ENCODE measurements around the gene NPLOC4. TPM values are rescaled to one million over a fixed set of nuclear protein-coding genes. Genes with fewer than 3 reads are reported as not detected.
A peak's percentile ranks its signal among the peaks of the same experiment; 100 is the strongest.

NPLOC4 gene
- total and polyA plus RNA-seq, 2 of the 13 experiments (the other 11 are each of a cell fraction or from before 2014, with no cell fraction given) = 57.0 to 97.0 TPM

DNA sequence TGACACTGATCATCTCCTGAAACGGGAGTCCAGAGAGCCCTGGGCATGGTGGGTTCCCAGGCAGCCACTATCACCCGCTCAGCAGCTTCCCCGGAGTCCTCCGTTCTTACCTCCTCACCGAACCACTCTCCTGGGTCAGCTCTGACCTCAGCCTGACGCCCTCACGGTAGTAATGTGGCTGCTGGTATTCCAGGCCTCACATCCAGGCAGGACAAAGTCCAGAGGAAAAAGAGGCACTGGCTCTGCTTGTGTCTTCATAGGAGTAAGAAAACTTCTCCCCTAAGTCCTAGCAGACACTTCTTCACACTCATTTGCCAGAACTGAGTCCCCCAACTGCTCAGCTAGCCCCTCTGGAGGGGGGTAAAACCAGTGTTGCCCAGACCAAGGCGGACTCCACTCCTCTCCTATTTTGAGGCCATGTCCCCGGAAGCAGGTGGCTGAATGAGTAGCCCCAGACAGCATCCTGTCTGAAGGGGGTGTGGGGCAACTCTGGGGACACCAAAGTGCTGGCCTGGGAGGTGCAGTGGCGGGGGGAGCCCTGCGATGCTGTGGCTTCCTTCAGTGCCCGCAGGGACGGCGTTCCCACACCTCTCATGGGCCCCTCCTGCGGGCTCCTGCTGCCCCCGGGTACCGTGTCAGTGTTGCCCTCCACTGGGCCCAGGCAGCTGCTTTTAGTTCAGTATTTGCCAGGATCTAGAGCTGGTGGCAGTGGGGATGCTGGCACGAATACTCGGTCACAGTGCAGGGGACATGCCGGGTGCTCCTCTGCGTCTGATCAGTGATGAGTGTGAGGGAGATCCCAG lies 103.4 kb downstream of the NPLOC4 start (continued):
- TF ChIP-seq, protein P1, sequence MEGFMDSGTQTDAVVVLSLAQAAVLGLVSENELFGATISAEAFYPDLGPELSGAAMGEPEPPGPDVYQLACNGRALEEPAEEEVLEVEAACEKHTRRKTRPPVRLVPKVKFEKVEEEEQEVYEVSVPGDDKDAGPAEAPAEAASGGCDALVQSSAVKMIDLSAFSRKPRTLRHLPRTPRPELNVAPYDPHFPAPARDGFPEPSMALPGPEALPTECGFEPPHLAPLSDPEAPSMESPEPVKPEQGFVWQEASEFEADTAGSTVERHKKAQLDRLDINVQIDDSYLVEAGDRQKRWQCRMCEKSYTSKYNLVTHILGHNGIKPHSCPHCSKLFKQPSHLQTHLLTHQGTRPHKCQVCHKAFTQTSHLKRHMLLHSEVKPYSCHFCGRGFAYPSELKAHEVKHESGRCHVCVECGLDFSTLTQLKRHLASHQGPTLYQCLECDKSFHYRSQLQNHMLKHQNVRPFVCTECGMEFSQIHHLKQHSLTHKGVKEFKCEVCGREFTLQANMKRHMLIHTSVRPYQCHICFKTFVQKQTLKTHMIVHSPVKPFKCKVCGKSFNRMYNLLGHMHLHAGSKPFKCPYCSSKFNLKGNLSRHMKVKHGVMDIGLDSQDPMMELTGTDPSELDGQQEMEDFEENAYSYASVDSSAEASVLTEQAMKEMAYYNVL (CRISPR knock-in tag; IDR thresholded peaks at IDR 0.05; ENCODE audit: borderline replicate concordance) = 0 out of 2 replicates have a peak, but pooled peaks have one; percentile 21
- TF ChIP-seq KDM2A (CRISPR knock-in tag; IDR thresholded peaks at IDR 0.05; ENCODE audit: borderline replicate concordance, low read depth) (peak; percentile 48; the same call in 1 of the 2 replicates), TEAD3 (CRISPR knock-in tag; optimal IDR thresholded peaks at IDR 0.05; ENCODE audit: borderline replicate concordance) (peak; percentile 37), AKAP8 (CRISPR knock-in tag; IDR thresholded peaks at IDR 0.05) (no peak), POLR2G (IDR thresholded peaks at IDR 0.05; ENCODE audit: low read depth, low read length) (peak; percentile 36; the same call in 1 of the 2 replicates), HNF4A (CRISPR knock-in tag; IDR thresholded peaks at IDR 0.05) (peak; percentile 42; the same call in 1 of the 2 replicates)

DNA sequence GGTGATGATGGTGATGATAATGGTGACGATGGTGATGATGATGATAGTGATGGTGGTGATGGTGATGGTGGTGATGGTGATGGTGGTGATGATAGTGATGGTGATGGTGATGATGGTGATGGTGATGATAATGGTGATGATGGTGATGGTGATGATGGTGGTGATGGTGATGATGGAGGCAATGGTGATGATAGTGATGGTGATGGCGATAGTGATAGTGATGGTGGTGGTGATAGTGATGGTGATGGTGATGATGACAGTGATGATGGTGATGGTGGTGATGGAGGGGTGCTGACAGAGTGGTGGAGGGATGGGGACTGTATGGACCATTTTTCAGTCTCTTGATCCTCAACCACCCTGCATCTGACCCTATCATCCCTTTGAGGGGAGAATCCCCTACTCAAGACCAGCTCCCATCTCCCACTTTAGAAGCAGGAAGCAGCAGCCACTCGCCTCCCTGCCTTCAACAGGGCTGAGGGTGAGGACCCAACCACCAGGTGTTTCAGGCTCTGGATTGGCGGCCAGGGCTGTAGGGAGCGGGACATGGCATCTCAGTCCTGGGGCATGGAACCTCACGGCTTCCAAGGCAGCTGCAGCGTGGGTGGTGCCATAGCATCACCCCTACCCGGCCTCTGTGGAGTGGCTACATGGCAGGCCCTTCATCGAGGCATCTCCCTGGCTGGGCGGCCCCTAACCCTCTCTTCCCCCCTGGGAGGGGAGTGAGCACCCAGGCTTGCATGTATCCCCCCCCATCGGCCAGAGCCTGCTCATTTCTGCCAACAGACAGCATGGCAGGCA lies 104.2 kb downstream of the NPLOC4 start:
- DNase-seq (ENCODE audit: low spot score) (no peak), ATAC-seq (no peak), FAIRE-seq (no peak)
- H4K20me1 ChIP-seq (ENCODE audit: insufficient read depth, low read length) = peaks cover 5% of the 10 kb centered on the region; the same call in 1 of the 2 replicates
- in situ Hi-C loops (cut with HindIII; ENCODE audit: extremely low pct_ligation_motif_present, low pct_unique_long_range_greater_than_20kb) = no loop called here
- peaks cover 10 to 28% of the 10 kb centered on the region in 2 experiments for H3K27me3 ChIP-seq (ENCODE audit: control insufficient read depth in 1 of 2, insufficient read depth in 2 of 2, low read length in 2 of 2)
- H3K36me3 ChIP-seq (replicated peaks in 1 of 2; ENCODE audit: control insufficient read depth in 1 of 2, insufficient read depth in 2 of 2, low read length in 2 of 2) = no peaks in the 10 kb centered on the region
- BruUV-seq (replicated peaks) = no TSS peak
- ChIA-PET POLR2A (no interaction called here), CTCF (ENCODE audit: low intra/inter-chr PET ratio, low total read pairs) (no interaction called here)
- 77% methylated on average over 8 of the region's 11 CpGs for WGBS (ENCODE audit: low lambda C conversion rate)
- no peaks in the 10 kb centered on the region for H3K79me2 ChIP-seq (ENCODE audit: insufficient read depth, low read length)
- no peak overlapping the region for H2AFZ ChIP-seq (ENCODE audit: low read length)
- peak overlapping the region; percentile 61; the same call in 1 of the 2 replicates for H3K4me2 ChIP-seq (ENCODE audit: low read depth, low read length)
- no peak overlapping the region for H3K27ac ChIP-seq (ENCODE audit: extremely low read length, insufficient read depth, low read length)
- H3K9me3 ChIP-seq (ENCODE audit: low read length) = peaks cover 15% of the 10 kb centered on the region; the same call in 1 of the 2 replicates
- no peak overlapping the region for H3K4me3 ChIP-seq (replicated peaks in 1 of 3; ENCODE audit: insufficient read depth in 1 of 3, low read depth in 2 of 3, low read length in 3 of 3)
- peaks cover 24% of the 10 kb centered on the region for H3K4me1 ChIP-seq (ENCODE audit: insufficient read depth, low read length)
- intact Hi-C loops (cut with micrococcal nuclease; ENCODE audit: unreplicated experiment) = no loop called here
- no peak overlapping the region for H3K9ac ChIP-seq (ENCODE audit: insufficient read depth, low read depth, low read length)
- TF ChIP-seq SALL1 (CRISPR knock-in tag; IDR thresholded peaks at IDR 0.05) (no peak), POLR2G (IDR thresholded peaks at IDR 0.05; ENCODE audit: low read depth, low read length) (peak; percentile 49), DNMT3B (CRISPR knock-in tag; conservative IDR thresholded peaks at IDR 0.05) (no peak), POLR2A (IDR thresholded peaks at IDR 0.05; ENCODE audit: insufficient read depth in 1 of 2, low read depth in 2 of 2, low read length in 2 of 2) (peak in 1 of 2 experiments; percentile 33; a peak in 1 of 4 replicates), ZNF577 (CRISPR knock-in tag; IDR thresholded peaks at IDR 0.05; ENCODE audit: borderline replicate concordance, low read depth) (no peak), ZNF749 (CRISPR knock-in tag; IDR thresholded peaks at IDR 0.05; ENCODE audit: borderline replicate concordance) (no peak), STAT5B (CRISPR knock-in tag; IDR thresholded peaks at IDR 0.05) (no peak), ZNF703 (CRISPR knock-in tag; IDR thresholded peaks at IDR 0.05; ENCODE audit: borderline replicate concordance) (no peak), ASH2L (IDR thresholded peaks at IDR 0.05; ENCODE audit: insufficient read length, low read depth, low read length) (no peak)
- TF ChIP-seq, protein P2, sequence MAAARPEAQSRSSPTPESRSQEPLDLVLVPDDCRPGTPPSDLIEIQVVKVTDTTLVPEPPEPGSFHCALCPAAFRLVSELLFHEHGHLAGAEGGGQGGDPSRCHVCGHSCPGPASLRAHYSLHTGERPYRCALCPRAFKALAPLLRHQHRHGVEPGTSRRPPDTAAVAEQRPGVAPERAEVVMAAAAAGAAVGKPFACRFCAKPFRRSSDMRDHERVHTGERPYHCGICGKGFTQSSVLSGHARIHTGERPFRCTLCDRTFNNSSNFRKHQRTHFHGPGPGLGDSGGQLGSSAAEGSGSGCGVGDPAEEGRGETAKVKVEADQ (CRISPR knock-in tag; IDR thresholded peaks at IDR 0.05; ENCODE audit: borderline replicate concordance) = no peak
- TF ChIP-seq, protein P3, sequence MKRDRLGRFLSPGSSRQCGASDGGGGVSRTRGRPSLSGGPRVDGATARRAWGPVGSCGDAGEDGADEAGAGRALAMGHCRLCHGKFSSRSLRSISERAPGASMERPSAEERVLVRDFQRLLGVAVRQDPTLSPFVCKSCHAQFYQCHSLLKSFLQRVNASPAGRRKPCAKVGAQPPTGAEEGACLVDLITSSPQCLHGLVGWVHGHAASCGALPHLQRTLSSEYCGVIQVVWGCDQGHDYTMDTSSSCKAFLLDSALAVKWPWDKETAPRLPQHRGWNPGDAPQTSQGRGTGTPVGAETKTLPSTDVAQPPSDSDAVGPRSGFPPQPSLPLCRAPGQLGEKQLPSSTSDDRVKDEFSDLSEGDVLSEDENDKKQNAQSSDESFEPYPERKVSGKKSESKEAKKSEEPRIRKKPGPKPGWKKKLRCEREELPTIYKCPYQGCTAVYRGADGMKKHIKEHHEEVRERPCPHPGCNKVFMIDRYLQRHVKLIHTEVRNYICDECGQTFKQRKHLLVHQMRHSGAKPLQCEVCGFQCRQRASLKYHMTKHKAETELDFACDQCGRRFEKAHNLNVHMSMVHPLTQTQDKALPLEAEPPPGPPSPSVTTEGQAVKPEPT (CRISPR knock-in tag; IDR thresholded peaks at IDR 0.05; ENCODE audit: low read depth) = no peak

Data from HepG2 (cell line).